ENCODE data around the gene CFAP161.
"Not testable (repeated sequence)": the region's sequence is repeated elsewhere in the genome, so short reads cannot be mapped to it uniquely, and the experiment has no call there.

CFAP161 gene

GRCh38 chr15:81157939-81158223, 23.8 kb downstream of the CFAP161 start:
- Histone ChIP-seq H3K27me3 (ENCODE audit: control insufficient read depth, insufficient read depth, low read length) (no peaks in the 10 kb centered on the region), H3K4me3 (ENCODE audit: low read depth, low read length) (no peak overlapping the region), H3K4me1 (ENCODE audit: control insufficient read depth, insufficient read depth, low read length) (no peaks in the 10 kb centered on the region), H3K27ac (ENCODE audit: low read depth, low read length) (no peak overlapping the region), H3K36me3 (ENCODE audit: control insufficient read depth, insufficient read depth, low read length) (no peaks in the 10 kb centered on the region), H3K9ac (ENCODE audit: low read depth, low read length) (no peak overlapping the region), H3K9me3 (ENCODE audit: control insufficient read depth, insufficient read depth, low read length) (no peaks in the 10 kb centered on the region)

- H3K27ac ChIP-seq (ENCODE audit: low read depth, low read length); H3K4me3 ChIP-seq (ENCODE audit: low read depth, low read length); H3K36me3 ChIP-seq (ENCODE audit: control insufficient read depth, insufficient read depth, low read length); H3K4me1 ChIP-seq (ENCODE audit: control insufficient read depth, insufficient read depth, low read length); H3K9me3 ChIP-seq (ENCODE audit: control insufficient read depth, insufficient read depth, low read length); H3K27me3 ChIP-seq (ENCODE audit: control insufficient read depth, insufficient read depth, low read length); H3K9ac ChIP-seq (ENCODE audit: low read depth, low read length): not testable (repeated sequence)
Observed at GRCh38 chr15:81158561-81158960, 24.5 kb downstream of the CFAP161 start.

- Histone ChIP-seq H3K9ac (ENCODE audit: low read depth, low read length) (no peak overlapping the region), H3K36me3 (ENCODE audit: control insufficient read depth, insufficient read depth, low read length) (no peaks in the 10 kb centered on the region), H3K27me3 (ENCODE audit: control insufficient read depth, insufficient read depth, low read length) (no peaks in the 10 kb centered on the region), H3K4me3 (ENCODE audit: low read depth, low read length) (no peak overlapping the region), H3K4me1 (ENCODE audit: control insufficient read depth, insufficient read depth, low read length) (no peaks in the 10 kb centered on the region), H3K27ac (ENCODE audit: low read depth, low read length) (no peak overlapping the region), H3K9me3 (ENCODE audit: control insufficient read depth, insufficient read depth, low read length) (no peaks in the 10 kb centered on the region)
Observed at GRCh38 chr15:81160312-81161159, 26.5 kb downstream of the CFAP161 start.

- Histone ChIP-seq H3K9me3 (ENCODE audit: control insufficient read depth, insufficient read depth, low read length) (no peaks in the 10 kb centered on the region), H3K27me3 (ENCODE audit: control insufficient read depth, insufficient read depth, low read length) (no peaks in the 10 kb centered on the region), H3K4me3 (ENCODE audit: low read depth, low read length) (no peak overlapping the region), H3K4me1 (ENCODE audit: control insufficient read depth, insufficient read depth, low read length) (no peaks in the 10 kb centered on the region), H3K27ac (ENCODE audit: low read depth, low read length) (no peak overlapping the region), H3K9ac (ENCODE audit: low read depth, low read length) (no peak overlapping the region), H3K36me3 (ENCODE audit: control insufficient read depth, insufficient read depth, low read length) (no peaks in the 10 kb centered on the region)
Observed at GRCh38 chr15:81161160-81161673, 27.1 kb downstream of the CFAP161 start.

GRCh38 chr15:81161851-81162250, 27.8 kb downstream of the CFAP161 start:
- Histone ChIP-seq H3K36me3 (ENCODE audit: control insufficient read depth, insufficient read depth, low read length) (no peaks in the 10 kb centered on the region), H3K4me1 (ENCODE audit: control insufficient read depth, insufficient read depth, low read length) (no peaks in the 10 kb centered on the region), H3K9me3 (ENCODE audit: control insufficient read depth, insufficient read depth, low read length) (no peaks in the 10 kb centered on the region), H3K4me3 (ENCODE audit: low read depth, low read length) (no peak overlapping the region), H3K9ac (ENCODE audit: low read depth, low read length) (no peak overlapping the region), H3K27ac (ENCODE audit: low read depth, low read length) (no peak overlapping the region), H3K27me3 (ENCODE audit: control insufficient read depth, insufficient read depth, low read length) (no peaks in the 10 kb centered on the region)

- Histone ChIP-seq H3K4me3 (ENCODE audit: low read depth, low read length) (no peak overlapping the region), H3K4me1 (ENCODE audit: control insufficient read depth, insufficient read depth, low read length) (no peaks in the 10 kb centered on the region), H3K27ac (ENCODE audit: low read depth, low read length) (no peak overlapping the region), H3K27me3 (ENCODE audit: control insufficient read depth, insufficient read depth, low read length) (no peaks in the 10 kb centered on the region), H3K9ac (ENCODE audit: low read depth, low read length) (no peak overlapping the region), H3K9me3 (ENCODE audit: control insufficient read depth, insufficient read depth, low read length) (no peaks in the 10 kb centered on the region), H3K36me3 (ENCODE audit: control insufficient read depth, insufficient read depth, low read length) (no peaks in the 10 kb centered on the region)
Observed at GRCh38 chr15:81163961-81164800, 30.1 kb downstream of the CFAP161 start.

GRCh38 chr15:81165535-81165934, 31.5 kb downstream of the CFAP161 start:
- Histone ChIP-seq H3K27me3 (ENCODE audit: control insufficient read depth, insufficient read depth, low read length) (no peaks in the 10 kb centered on the region), H3K36me3 (ENCODE audit: control insufficient read depth, insufficient read depth, low read length) (no peaks in the 10 kb centered on the region), H3K4me3 (ENCODE audit: low read depth, low read length) (no peak overlapping the region), H3K4me1 (ENCODE audit: control insufficient read depth, insufficient read depth, low read length) (no peaks in the 10 kb centered on the region), H3K27ac (ENCODE audit: low read depth, low read length) (no peak overlapping the region), H3K9me3 (ENCODE audit: control insufficient read depth, insufficient read depth, low read length) (no peaks in the 10 kb centered on the region), H3K9ac (ENCODE audit: low read depth, low read length) (no peak overlapping the region)

- Histone ChIP-seq H3K9me3 (ENCODE audit: control insufficient read depth, insufficient read depth, low read length) (no peaks in the 10 kb centered on the region), H3K4me1 (ENCODE audit: control insufficient read depth, insufficient read depth, low read length) (no peaks in the 10 kb centered on the region), H3K9ac (ENCODE audit: low read depth, low read length) (no peak overlapping the region), H3K4me3 (ENCODE audit: low read depth, low read length) (no peak overlapping the region), H3K27ac (ENCODE audit: low read depth, low read length) (no peak overlapping the region), H3K27me3 (ENCODE audit: control insufficient read depth, insufficient read depth, low read length) (no peaks in the 10 kb centered on the region), H3K36me3 (ENCODE audit: control insufficient read depth, insufficient read depth, low read length) (no peaks in the 10 kb centered on the region)
Observed at GRCh38 chr15:81166636-81167305, 32.7 kb downstream of the CFAP161 start.

- Histone ChIP-seq H3K36me3 (ENCODE audit: control insufficient read depth, insufficient read depth, low read length) (no peaks in the 10 kb centered on the region), H3K4me3 (ENCODE audit: low read depth, low read length) (no peak overlapping the region), H3K9ac (ENCODE audit: low read depth, low read length) (no peak overlapping the region), H3K4me1 (ENCODE audit: control insufficient read depth, insufficient read depth, low read length) (no peaks in the 10 kb centered on the region), H3K9me3 (ENCODE audit: control insufficient read depth, insufficient read depth, low read length) (no peaks in the 10 kb centered on the region), H3K27me3 (ENCODE audit: control insufficient read depth, insufficient read depth, low read length) (no peaks in the 10 kb centered on the region), H3K27ac (ENCODE audit: low read depth, low read length) (no peak overlapping the region)
Observed at GRCh38 chr15:81168131-81168526, 34.1 kb downstream of the CFAP161 start.

GRCh38 chr15:81168644-81169043, 34.6 kb downstream of the CFAP161 start:
- Histone ChIP-seq H3K9ac (ENCODE audit: low read depth, low read length) (no peak overlapping the region), H3K36me3 (ENCODE audit: control insufficient read depth, insufficient read depth, low read length) (no peaks in the 10 kb centered on the region), H3K27ac (ENCODE audit: low read depth, low read length) (no peak overlapping the region), H3K9me3 (ENCODE audit: control insufficient read depth, insufficient read depth, low read length) (no peaks in the 10 kb centered on the region), H3K4me3 (ENCODE audit: low read depth, low read length) (no peak overlapping the region), H3K4me1 (ENCODE audit: control insufficient read depth, insufficient read depth, low read length) (no peaks in the 10 kb centered on the region), H3K27me3 (ENCODE audit: control insufficient read depth, insufficient read depth, low read length) (no peaks in the 10 kb centered on the region)

GRCh38 chr15:81170511-81170910, 36.4 kb downstream of the CFAP161 start:
- Histone ChIP-seq H3K36me3 (ENCODE audit: control insufficient read depth, insufficient read depth, low read length) (no peaks in the 10 kb centered on the region), H3K27me3 (ENCODE audit: control insufficient read depth, insufficient read depth, low read length) (no peaks in the 10 kb centered on the region), H3K4me1 (ENCODE audit: control insufficient read depth, insufficient read depth, low read length) (peaks cover 5% of the 10 kb centered on the region; the same call in 1 of the 2 replicates)

More at GRCh38 chr15:81170511-81170910, 36.4 kb downstream of the CFAP161 start:
- no peaks in the 10 kb centered on the region for H3K9me3 ChIP-seq (ENCODE audit: control insufficient read depth, insufficient read depth, low read length)
- H3K9ac ChIP-seq (ENCODE audit: low read depth, low read length) = no peak overlapping the region
- no peak overlapping the region for H3K27ac ChIP-seq (ENCODE audit: low read depth, low read length)
- H3K4me3 ChIP-seq (ENCODE audit: low read depth, low read length) = no peak overlapping the region
